Middle frontal gyrus (tissue), 1 donor: ENCODE measurements around the gene TRIP13.
"Not testable (repeated sequence)": the region's sequence is repeated elsewhere in the genome, so short reads cannot be mapped to it uniquely, and the experiment has no call there.

Experiments used
- DNase-seq: peaks from one replicate; pipeline ENCODE4 v3.0.0-alpha.2; 2015; ENCODE audit warnings: low spot score; ENCODE audit errors: extremely low spot score

The TRIP13 gene

DNA sequence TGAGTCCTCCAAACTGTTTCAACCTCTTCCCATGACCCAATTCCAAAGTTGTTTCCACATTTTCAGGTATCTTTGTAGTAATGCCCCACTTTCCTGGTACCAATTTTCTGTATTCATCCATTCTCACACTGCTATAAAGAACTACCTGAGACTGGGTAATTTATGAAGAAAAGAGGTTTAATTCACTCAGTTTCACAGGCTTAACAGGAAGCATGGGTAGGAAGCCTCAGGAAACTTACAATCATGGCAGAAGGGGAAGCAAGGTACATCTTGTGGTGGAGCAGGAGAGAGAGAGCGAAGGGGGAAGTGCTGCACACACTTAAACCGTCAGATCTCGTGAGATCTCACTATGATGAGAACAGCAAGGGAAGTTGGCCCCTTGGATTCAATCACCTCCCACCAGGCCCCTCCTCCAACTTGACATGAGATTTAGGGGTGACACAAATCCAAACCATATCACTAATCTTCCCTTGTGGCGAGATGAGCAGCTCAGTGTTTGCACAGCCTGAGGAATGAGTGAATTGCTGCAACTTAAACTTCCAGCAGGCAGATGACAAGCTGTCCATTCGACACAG, 42.9 kb downstream of the TRIP13 start:
- DNase-seq: no peak

DNA sequence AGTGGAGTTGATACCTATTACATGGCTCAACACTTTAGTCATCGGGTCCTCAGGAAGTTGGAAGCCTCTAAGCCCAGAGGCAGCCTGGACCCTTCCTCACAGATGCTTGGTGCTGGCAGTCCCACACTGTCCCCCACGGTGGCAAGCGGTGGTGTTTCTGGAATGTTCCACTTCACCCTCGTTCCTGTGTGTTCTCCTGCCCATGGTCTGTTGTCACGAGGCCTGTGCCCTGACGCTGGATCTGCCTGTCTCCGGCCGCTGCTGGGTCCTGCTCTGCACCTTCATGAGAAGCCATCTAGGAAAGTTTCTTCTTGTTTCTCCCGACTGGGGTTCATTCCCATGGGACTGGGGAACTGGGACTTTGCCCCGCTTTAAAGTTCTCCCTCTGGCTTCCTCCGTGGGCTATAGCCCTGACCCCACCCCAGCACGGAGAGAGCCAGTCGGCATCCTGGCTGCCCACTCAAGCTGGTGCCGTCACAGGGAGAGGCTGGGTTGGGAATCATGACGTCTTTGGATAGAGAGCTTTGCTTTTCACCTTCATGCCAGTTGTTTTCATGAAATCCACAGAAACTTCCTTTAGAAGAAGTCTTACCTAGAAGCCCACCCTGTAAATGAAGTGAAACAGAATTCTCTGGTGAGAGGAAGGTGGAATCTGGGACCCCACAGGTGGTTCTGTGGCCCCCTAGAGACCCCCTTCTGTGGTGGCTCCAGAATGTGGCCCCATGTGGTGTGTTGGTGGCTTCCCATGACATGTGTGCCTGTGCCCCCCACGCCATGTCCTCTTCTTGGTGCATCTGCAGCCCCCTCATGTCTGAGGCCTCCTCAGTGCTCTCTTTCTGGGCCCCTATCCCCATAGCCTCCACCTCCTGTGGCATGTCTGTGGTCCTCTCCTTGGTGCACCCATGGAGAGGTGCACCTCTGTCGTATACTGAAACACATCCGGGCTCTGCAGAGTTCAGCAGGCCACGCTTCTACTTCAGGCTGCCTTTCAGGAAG, 43.8 kb downstream of the TRIP13 start:
- DNase-seq: no peak

DNA sequence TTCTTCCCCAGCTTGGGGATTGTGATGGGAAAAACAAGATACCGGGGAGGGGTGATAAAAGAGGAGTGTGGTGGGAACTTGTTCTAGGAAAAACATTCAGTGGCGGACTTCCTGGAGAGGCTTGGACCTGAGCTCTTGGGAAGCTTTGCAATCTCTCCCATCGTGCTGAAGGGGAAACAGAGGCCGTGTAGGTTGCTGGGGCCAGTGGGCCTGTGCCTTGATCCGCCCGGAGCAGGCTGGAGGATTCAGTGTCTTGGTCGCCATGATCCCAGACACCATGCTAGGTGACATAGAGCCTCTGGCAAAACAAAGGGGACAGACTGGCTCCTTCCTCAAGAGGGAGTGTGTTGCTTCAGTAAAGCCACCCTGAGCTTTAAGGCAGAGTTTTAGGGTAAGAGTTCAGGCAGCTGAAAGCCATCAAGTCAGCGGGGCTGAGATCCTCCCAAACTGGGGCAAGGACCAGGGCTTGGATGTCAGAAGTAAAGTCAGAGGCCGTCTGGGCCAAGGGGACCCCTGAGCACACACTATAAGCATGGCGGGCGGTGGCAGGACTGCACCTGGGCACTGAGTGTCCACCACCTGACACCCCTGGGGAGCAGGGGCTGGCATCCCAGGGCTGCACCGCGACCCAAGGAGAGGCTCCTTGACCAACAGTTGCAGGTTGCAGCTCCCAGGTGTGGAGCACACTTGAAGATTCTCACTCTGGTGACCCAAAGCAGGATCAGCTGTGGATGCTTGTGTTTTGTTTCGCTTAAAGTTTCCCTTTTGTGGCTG, 44.7 kb downstream of the TRIP13 start:
- no peak for DNase-seq

DNA sequence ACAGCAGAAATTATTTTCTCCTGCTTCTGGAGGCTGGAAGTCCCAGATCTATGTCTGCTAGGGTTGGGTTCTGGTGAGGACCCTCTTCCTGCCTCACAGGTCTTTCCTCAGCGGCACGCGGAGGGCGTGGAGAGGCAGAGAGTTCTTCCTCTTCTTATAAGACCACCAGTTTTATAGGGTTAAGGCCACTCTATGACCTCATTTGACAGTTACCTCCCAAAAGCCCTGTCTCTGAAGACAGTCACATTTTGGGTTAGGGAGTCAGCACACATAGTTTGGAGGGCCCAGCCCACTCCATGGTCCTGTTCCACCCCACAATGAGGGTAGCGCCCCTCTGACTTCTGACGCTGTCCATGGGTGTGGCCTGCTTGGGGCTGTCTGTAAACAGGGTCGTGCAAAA, 46.7 kb downstream of the TRIP13 start:
- DNase-seq: no peak

- not testable (repeated sequence) for DNase-seq
These were observed 48.1 kb downstream of the TRIP13 start for GRCh38 chr5:940741-941140.

DNA sequence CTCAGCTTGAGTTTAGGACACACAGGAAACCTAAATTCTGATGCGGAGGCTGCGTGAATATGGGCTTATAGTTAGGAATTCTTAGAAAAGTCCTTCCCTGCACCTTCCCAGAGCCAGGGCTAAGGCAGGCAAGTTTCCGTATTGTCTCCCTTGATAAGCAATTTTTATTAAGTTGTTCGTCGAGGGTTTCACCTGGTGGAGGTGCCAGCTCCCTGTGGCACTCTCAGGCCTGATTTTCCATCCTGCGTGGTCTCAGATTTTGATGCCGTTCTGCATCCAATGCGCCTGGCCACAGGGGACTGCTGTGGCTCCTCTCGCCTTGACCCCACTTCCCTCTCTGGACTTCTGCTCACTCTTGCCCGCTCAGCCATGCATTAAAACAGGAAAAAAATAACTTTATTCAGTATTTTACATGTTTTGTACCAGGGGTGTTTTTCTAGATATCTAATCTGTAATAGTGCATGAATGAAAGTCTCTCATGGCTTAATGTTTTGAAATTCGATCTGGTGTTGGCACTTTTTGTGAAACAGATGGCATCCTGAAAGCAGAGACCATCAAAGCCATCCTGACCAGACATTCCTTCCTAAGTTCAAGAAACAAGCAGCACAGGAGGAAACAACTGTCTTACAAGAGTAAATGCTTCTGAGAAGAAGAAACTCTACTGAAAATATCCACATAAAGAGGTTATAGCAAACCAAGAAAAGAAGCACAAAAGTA, 50.7 kb downstream of the TRIP13 start:
- no peak for DNase-seq

GRCh38 chr5:943918-944620, 51.4 kb downstream of the TRIP13 start:
- no peak for DNase-seq

DNA sequence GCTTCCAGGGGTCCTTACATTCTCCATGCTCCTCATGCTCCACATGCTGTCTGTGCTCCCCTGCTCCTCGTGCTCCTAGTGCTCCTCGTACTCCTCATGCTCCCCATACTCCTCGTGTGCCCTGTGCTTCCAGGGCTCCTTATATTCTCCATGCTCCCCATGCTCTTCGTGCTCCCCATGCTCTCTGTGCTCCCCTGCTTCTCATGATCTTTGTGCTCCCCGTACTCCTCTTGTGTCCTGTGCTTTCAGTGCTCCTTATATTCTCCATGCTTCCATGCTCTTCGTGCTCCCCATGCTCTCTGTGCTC, 51.9 kb downstream of the TRIP13 start:
- DNase-seq: no peak

GRCh38 chr5:944992-945685, 52.5 kb downstream of the TRIP13 start:
- no peak for DNase-seq

DNA sequence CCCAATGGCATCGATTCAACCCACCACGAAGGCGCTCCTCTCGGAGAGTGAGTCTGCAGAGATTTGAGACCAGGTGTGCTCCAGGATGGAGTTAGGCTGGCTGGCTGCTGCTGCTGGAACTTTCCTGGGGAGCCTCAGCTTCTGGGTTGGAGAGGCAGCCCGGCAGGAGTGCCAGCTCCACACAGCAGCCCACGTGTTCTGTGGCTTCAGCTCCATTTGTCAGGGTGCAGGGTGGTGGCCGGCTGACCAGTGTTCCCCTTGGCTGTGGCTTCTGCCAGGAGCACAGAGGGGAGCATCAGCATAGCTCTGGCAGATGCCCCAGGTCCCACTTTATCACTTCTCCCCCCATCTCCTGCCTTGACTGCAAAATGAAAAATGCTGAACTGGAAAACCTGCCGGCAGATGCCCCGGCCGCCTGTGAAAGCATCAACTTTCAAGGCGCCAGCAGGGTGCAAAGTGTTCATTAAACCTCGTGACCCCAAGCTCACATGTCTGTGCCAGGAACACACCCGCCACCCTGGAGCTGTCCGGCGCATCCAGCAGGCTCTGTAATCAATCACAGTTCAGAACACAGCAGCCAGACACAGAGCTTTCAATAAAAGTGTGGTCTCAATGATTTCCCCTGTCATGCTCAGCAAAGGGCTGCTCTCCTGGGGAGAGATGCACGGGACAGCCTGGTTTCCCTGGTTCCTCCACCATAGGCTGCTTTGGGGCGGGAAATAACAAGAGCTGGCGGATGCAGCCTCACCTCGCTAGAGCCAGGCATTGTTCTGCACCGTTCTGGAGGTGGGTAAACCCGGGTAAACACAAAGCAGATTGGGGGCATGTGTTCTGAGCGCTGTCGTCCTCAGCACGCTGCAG, 53.2 kb downstream of the TRIP13 start:
- DNase-seq: no peak

DNA sequence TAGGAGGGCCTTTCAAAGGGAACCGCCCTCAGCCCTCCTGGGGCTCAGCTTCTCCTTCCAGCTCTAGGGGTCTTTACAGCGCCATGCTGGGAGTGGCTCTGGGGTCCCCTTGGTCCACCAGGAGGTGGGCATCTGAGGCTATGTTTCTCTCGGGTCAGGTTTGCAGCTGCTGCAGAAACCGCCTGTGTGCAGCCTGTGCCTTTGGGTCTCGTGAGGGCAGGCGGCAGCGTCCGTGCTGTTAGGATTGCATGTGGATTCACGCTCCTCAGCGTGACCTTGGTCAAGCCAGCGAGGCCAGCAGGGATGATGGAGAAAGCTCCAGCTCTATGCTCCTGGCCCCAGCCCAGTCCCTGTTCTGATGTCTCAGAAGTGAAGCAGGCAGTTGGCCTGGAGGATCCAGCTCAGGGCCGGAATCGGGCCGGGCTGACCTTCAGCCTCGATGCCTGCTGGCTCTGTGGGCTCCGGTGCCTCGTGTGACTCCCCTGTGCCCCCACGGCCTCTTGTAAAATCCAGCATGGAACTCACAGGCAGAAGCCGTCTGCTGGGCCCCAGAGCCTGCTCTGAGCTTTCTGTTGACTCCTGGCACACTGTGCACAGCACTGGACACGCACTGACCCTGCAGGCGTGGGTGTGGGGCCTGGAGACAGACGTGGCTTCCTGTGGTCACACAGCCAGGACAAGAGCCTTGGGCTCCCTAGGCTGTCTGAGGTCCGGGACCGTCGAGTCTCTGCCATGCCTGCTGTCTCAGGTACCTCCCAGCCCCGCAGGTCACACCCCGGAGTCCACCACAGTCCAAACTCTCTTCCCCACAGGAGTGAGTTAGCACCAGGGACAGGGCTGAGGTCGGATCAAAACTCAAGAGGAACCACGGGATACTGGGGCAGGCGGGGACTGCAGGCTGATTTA, 54.3 kb downstream of the TRIP13 start:
- no peak for DNase-seq

- no peak for DNase-seq
These were observed 55.2 kb downstream of the TRIP13 start for GRCh38 chr5:947626-948471.

GRCh38 chr5:948472-949274, 56.0 kb downstream of the TRIP13 start:
- no peak for DNase-seq

DNA sequence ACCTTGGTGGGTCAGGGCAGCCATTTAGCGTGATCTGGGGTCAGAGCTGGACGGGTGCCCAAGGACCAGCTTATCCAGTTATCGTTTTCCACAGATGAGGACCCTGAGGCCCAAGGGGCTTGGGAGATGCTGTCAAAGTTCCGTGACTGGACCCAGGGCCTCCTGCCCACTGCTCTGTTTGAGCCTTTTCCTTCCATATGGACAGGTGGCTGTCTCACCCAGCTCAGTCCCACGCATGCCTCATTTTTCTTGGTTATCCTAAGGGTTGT, 56.5 kb downstream of the TRIP13 start:
- DNase-seq: no peak

DNA sequence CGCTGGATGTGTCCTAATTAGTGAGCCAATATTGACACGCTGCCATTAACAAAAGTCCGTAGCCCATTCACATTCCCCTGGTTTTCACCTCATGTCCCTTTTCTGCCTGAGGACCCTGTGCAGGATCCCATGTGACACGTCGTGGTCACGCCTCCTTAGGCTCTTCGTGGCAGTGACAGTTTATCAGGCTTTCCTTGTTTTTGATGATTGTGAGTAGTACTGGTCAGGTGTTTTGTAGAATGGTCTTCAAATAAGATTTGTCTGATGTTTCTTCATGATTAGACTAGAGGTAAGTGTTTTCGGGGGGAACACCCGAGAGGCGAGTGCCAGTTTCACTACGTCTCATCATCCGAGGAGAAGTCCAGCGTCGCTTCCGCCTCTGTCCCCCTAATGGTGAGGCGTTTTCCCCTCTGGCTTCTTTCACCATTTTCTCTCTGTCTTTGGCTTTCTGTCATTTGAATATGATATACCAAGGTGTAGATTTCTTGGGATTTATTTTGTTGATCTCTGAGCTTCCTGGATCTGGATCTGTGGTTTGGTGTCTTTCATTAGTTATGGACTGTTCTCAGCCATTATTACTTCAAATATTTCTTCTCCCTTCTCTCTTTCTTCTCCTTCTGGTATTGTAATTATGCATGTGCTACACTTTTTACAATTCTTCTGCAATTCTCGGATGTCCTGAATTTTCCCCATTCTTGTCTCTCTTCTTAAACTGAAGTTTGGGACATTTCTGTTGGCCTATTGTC, 57.3 kb downstream of the TRIP13 start:
- no peak for DNase-seq

DNA sequence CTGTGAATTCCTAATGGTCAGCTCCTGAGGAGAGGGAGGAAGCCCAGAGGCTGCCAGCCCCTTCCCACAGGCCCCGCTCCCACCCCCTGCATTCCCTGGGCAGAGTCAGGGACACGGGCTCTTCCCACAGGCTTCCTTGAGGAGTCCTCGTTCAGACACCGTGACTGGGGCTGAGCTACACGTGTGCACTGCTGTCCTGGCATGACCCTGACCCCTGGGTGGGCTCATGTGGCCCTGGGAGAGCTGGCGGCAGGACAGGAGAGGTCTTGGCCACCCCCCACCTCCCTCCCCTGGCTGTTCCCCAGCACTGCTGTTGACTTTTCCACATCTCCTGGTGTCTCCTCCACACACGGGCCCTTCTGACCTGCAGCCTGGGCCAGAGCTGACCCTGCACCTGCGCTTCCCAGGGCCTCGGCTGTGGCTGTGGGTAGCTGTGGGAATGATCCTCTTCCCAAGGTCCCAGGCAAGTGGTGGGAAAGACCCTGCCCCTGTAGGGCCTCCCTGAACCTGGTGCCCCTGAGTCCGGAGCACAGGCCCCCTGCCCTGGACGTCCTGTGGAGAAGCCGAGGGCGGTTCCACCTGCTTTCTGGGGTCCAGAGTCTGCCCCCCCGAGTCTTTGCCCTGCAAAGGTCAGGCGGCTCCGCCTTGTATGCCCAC, 59.4 kb downstream of the TRIP13 start:
- no peak for DNase-seq
